Measurements from ENCODE around the gene INO80C.

The INO80C gene

DNA sequence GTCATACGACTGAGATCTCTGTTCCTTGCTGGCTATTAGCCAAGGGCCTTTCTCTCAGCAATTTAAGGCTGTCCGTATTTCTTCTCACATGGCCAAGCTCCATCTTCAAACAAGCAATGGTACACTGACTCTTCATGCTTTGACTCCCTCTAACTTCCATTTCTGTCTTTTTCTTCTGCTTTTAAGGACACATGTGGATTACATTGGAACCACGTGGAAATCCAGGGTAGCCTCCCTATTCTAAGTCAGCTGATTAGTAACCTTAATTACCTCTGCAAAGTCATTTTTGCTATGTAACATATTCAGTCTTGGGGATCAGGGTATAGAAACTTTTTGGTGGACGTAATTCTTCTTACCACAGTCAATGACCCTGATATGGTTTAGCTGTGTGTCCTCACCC is 79.2 kb downstream of the INO80C start:
- no peak overlapping the region for H3K4me3 ChIP-seq (replicated peaks; ENCODE audit: low read depth, low read length)
- DNase-seq (ENCODE audit: low read depth): no peak
- TF ChIP-seq, protein P1, sequence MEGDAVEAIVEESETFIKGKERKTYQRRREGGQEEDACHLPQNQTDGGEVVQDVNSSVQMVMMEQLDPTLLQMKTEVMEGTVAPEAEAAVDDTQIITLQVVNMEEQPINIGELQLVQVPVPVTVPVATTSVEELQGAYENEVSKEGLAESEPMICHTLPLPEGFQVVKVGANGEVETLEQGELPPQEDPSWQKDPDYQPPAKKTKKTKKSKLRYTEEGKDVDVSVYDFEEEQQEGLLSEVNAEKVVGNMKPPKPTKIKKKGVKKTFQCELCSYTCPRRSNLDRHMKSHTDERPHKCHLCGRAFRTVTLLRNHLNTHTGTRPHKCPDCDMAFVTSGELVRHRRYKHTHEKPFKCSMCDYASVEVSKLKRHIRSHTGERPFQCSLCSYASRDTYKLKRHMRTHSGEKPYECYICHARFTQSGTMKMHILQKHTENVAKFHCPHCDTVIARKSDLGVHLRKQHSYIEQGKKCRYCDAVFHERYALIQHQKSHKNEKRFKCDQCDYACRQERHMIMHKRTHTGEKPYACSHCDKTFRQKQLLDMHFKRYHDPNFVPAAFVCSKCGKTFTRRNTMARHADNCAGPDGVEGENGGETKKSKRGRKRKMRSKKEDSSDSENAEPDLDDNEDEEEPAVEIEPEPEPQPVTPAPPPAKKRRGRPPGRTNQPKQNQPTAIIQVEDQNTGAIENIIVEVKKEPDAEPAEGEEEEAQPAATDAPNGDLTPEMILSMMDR (IDR thresholded peaks at IDR 0.05; ENCODE audit: low read length, missing control alignments): no peak

All from fibroblast of pulmonary artery (primary cell).